ENCODE data around the gene BRSK2.

DNA sequence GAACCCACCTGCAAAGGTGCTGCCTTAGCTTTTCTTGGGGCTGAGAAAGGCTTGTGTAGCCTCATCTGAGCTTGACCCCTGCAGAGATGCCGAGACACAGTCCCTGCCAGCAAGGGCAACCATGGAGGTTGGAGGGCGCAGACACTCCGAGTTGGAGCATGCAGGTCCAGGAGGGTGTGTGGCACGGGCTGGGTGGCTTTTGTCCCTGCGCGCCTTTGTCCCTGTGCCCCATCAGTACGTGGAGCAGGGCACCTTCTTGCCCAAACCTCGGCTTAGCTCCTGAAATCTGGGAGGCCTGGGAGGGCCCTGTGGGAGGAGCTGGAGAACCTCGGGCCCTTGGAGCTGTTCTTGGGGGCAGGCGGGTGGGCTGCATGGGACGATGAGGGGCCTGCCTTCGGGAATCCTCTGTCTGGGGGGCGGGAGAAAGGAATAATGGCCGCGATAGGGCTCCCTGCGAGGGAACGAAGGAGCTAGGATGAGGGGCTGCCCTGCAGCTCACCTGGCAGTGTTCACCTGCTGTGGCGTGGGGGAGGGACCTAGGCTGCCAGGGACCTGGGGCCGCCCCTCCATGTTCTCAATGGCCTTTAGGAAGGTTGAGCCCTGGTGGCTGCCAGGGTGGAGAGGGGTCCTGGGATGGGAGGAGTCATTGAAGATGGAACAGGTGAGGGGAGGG, 3.4 kb downstream of the BRSK2 start:
- TF ChIP-seq YY1 (IDR thresholded peaks at IDR 0.05; ENCODE audit: insufficient read depth, insufficient read length) (no peak), SUZ12 (IDR thresholded peaks at IDR 0.05; ENCODE audit: extremely low read depth, insufficient read depth, insufficient read length) (no peak)
